Measurements from ENCODE around the gene PLIN3.

- TF ChIP-seq CTCF (conservative IDR thresholded peaks at IDR 0.05) (no peak), EZH2 (IDR thresholded peaks at IDR 0.05; ENCODE audit: low read depth) (no peak)
These were observed 52.6 kb downstream of the PLIN3 start for GRCh38 chr19:4814625-4815425.
